IMR-90 (cell line): ENCODE measurements around the gene RIMOC1.

ENCODE experiments used
- SMC3 ChIP-seq: fragments of 150-350 bp; IDR thresholded peaks from 2 replicates; pipeline ENCODE4 v1.6.1; 2016; ENCODE audit warnings: low read depth, mild to moderate bottlenecking, antibody characterized with exemption, low read length, moderate library complexity
- TF ChIP-seq, protein P1 (sequence below): fragments of 150-350 bp; IDR thresholded peaks from 2 replicates; pipeline ENCODE4 v1.6.1; 2017; ENCODE audit warnings: mild to moderate bottlenecking, antibody characterized with exemption, low read length, low read depth
- TF ChIP-seq, protein P2 (sequence below): conservative IDR thresholded peaks from 2 replicates; pipeline ENCODE4 v1.5.1; 2012; ENCODE audit warnings: mild to moderate bottlenecking, low read depth, low read length, improper control_type of control experiment

DNA sequence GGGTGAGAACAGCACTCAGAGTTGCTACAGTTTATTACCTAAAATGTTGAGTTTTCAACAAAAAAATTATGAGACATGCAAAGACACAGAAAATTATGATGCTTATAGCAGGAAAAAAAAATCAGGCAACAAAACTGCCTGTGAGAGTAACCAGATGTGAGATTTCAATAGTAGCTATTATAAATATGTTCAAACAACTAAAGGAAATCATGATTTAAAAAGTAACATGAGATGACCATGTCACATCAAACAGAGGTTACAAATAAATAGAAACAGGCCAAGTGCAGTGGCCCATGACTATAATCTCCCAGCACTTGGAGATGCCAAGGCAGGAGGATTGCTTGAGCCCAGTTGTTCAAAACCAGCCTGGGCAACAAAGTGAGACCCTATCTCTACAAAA lies 12.1 kb upstream of the RIMOC1 start:
- no peak for TF ChIP-seq SMC3
- TF ChIP-seq, protein P1, sequence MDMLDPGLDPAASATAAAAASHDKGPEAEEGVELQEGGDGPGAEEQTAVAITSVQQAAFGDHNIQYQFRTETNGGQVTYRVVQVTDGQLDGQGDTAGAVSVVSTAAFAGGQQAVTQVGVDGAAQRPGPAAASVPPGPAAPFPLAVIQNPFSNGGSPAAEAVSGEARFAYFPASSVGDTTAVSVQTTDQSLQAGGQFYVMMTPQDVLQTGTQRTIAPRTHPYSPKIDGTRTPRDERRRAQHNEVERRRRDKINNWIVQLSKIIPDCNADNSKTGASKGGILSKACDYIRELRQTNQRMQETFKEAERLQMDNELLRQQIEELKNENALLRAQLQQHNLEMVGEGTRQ, result no peak
- TF ChIP-seq, protein P2, sequence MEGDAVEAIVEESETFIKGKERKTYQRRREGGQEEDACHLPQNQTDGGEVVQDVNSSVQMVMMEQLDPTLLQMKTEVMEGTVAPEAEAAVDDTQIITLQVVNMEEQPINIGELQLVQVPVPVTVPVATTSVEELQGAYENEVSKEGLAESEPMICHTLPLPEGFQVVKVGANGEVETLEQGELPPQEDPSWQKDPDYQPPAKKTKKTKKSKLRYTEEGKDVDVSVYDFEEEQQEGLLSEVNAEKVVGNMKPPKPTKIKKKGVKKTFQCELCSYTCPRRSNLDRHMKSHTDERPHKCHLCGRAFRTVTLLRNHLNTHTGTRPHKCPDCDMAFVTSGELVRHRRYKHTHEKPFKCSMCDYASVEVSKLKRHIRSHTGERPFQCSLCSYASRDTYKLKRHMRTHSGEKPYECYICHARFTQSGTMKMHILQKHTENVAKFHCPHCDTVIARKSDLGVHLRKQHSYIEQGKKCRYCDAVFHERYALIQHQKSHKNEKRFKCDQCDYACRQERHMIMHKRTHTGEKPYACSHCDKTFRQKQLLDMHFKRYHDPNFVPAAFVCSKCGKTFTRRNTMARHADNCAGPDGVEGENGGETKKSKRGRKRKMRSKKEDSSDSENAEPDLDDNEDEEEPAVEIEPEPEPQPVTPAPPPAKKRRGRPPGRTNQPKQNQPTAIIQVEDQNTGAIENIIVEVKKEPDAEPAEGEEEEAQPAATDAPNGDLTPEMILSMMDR, result no peak
